Mesenchymal stem cell (in vitro differentiated cells and primary cell): ENCODE results near the gene MS4A2.
"Not testable (repeated sequence)": the region's sequence is repeated elsewhere in the genome, so short reads cannot be mapped to it uniquely, and the experiment has no call there.

Experiments used
- DNase-seq: peaks from one replicate; pipeline ENCODE4 v3.0.0-alpha.2; 2013
- H2AFZ ChIP-seq: one replicate; pipeline ENCODE4 v1.6.1; 2013; ENCODE audit warnings: low read depth, mild to moderate bottlenecking, control low read depth, inconsistent platforms, low read length, moderate library complexity
- H2AK5ac ChIP-seq: 2 replicates; pipeline ENCODE4 v1.6.1; 2013; ENCODE audit warnings: low read length, moderate library complexity, mild to moderate bottlenecking, inconsistent platforms; ENCODE audit not compliant: severe bottlenecking
- H2BK120ac ChIP-seq: one replicate; pipeline ENCODE4 v1.6.1; 2013; ENCODE audit warnings: low read depth, mild to moderate bottlenecking, inconsistent platforms, low read length, moderate library complexity
- H2BK12ac ChIP-seq, 2 experiments: one replicate each; pipeline ENCODE4 v1.6.1; 2013; ENCODE audit warnings: inconsistent platforms in 2 of 2, low read length in 2 of 2, mild to moderate bottlenecking in 2 of 2, moderate library complexity in 2 of 2, control low read depth in 1 of 2
- H2BK15ac ChIP-seq: one replicate; pipeline ENCODE4 v1.6.1; 2013; ENCODE audit warnings: mild to moderate bottlenecking, low read depth, inconsistent platforms; ENCODE audit not compliant: poor library complexity, severe bottlenecking
- H2BK5ac ChIP-seq: 2 replicates; pipeline ENCODE4 v1.6.1; 2013; ENCODE audit warnings: low read depth, mild to moderate bottlenecking, low read length, control low read depth, inconsistent platforms; ENCODE audit not compliant: poor library complexity, severe bottlenecking
- H3K14ac ChIP-seq, 2 experiments: one replicate each; pipeline ENCODE4 v1.6.1; 2013; ENCODE audit warnings: inconsistent platforms in 2 of 2, low read length in 2 of 2, control low read depth in 1 of 2, mild to moderate bottlenecking in 1 of 2, moderate library complexity in 1 of 2
- H3K18ac ChIP-seq, 2 experiments: one replicate each; pipeline ENCODE4 v1.6.1; 2013; ENCODE audit warnings: inconsistent platforms in 2 of 2, low read length in 2 of 2, control low read depth in 1 of 2, low read depth in 1 of 2, mild to moderate bottlenecking in 1 of 2
- H3K23ac ChIP-seq, 2 experiments: one replicate each; pipeline ENCODE4 v1.6.1; 2013; ENCODE audit warnings: inconsistent platforms in 2 of 2, low read length in 2 of 2, mild to moderate bottlenecking in 2 of 2, moderate library complexity in 2 of 2, control low read depth in 1 of 2
- H3K27ac ChIP-seq: 2 replicates; pipeline ENCODE4 v1.5.1; 2013; ENCODE audit warnings: mild to moderate bottlenecking, moderate library complexity, low read length, control low read depth, inconsistent platforms; ENCODE audit not compliant: poor library complexity, severe bottlenecking
- H3K27me3 ChIP-seq, 2 experiments: 2 replicates each; pipeline versions ENCODE4 v1.6.1 to v1.7.0; 2013; ENCODE audit warnings: low read length in 2 of 2, mild to moderate bottlenecking in 2 of 2, moderate library complexity in 2 of 2, control low read depth in 1 of 2, inconsistent platforms in 1 of 2; ENCODE audit not compliant: control insufficient read depth in 1 of 2, insufficient read depth in 1 of 2
- H3K36me3 ChIP-seq, 2 experiments: 2 replicates each; pipeline versions ENCODE4 v1.6.1 to v1.7.0; 2013; ENCODE audit warnings: low read length in 2 of 2, control low read depth in 1 of 2, inconsistent platforms in 1 of 2, low read depth in 1 of 2, mild to moderate bottlenecking in 1 of 2; ENCODE audit not compliant: insufficient read depth in 2 of 2, control insufficient read depth in 1 of 2
- H3K4ac ChIP-seq, 2 experiments: one replicate each; pipeline ENCODE4 v1.6.1; 2013; ENCODE audit warnings: inconsistent platforms in 2 of 2, low read length in 2 of 2, mild to moderate bottlenecking in 2 of 2, moderate library complexity in 2 of 2, control low read depth in 1 of 2, low read depth in 1 of 2
- H3K4me1 ChIP-seq: 2 replicates; pipeline ENCODE4 v1.6.1; 2013; ENCODE audit warnings: low read depth, low read length, control low read depth; ENCODE audit not compliant: control insufficient read depth, insufficient read depth
- H3K4me2 ChIP-seq: 2 replicates; pipeline ENCODE4 v1.6.1; 2013; ENCODE audit warnings: low read length, mild to moderate bottlenecking, inconsistent platforms; ENCODE audit not compliant: poor library complexity, severe bottlenecking
- H3K4me3 ChIP-seq, 2 experiments: 2 replicates each; pipeline versions ENCODE4 v1.5.1 to v1.7.0; 2013; ENCODE audit warnings: low read length in 2 of 2, mild to moderate bottlenecking in 2 of 2, control low read depth in 1 of 2, low read depth in 1 of 2; ENCODE audit not compliant: insufficient read depth in 1 of 2
- H3K79me1 ChIP-seq: replicated peaks from 2 replicates; pipeline ENCODE4 v1.6.1; 2013; ENCODE audit warnings: mild to moderate bottlenecking, control low read depth, low read length, inconsistent platforms; ENCODE audit not compliant: poor library complexity, severe bottlenecking
- H3K9ac ChIP-seq: 2 replicates; pipeline ENCODE4 v1.7.0; 2013; ENCODE audit warnings: mild to moderate bottlenecking, low read length, moderate library complexity
- H3K9me3 ChIP-seq: 2 replicates; pipeline ENCODE4 v1.7.0; 2013; ENCODE audit warnings: mild to moderate bottlenecking, low read length; ENCODE audit not compliant: control insufficient read depth
- H4K8ac ChIP-seq: one replicate; pipeline ENCODE4 v1.6.1; 2013; ENCODE audit warnings: inconsistent platforms, mild to moderate bottlenecking, low read length, moderate library complexity
- H4K91ac ChIP-seq: one replicate; pipeline ENCODE4 v1.6.1; 2013; ENCODE audit warnings: mild to moderate bottlenecking, low read length, inconsistent platforms
- WGBS: methylation state at CpG from one replicate; pipeline ENCODE4 v1.1.7; 2013; ENCODE audit warnings: mixed read lengths; 5-methylcytosine and 5-hydroxymethylcytosine counted together

Gene MS4A2

GRCh38 chr11:60098508-60098907 is 10.0 kb downstream of the MS4A2 start:
- no peak overlapping the region for H3K18ac ChIP-seq
- H3K14ac ChIP-seq, result no peak overlapping the region
- DNase-seq, result no peak
- no peaks in the 10 kb centered on the region for H3K4me1 ChIP-seq
- no peak overlapping the region for H3K27ac ChIP-seq
- H3K79me1 ChIP-seq, result no peaks in the 10 kb centered on the region
- H3K27me3 ChIP-seq, result no peaks in the 10 kb centered on the region
- H2AFZ ChIP-seq, result no peak overlapping the region
- H3K36me3 ChIP-seq, result no peaks in the 10 kb centered on the region
- no peak overlapping the region for H3K23ac ChIP-seq
- H4K91ac ChIP-seq, result no peak overlapping the region
- no peak overlapping the region for H2BK120ac ChIP-seq
- H3K9me3 ChIP-seq, result no peaks in the 10 kb centered on the region
- H3K9ac ChIP-seq, result no peak overlapping the region
- no peak overlapping the region for H4K8ac ChIP-seq
- H2BK15ac ChIP-seq, result no peak overlapping the region
- no peak overlapping the region for H3K4ac ChIP-seq
- H2BK5ac ChIP-seq, result no peak overlapping the region
- H3K4me3 ChIP-seq, result no peak overlapping the region
- H2AK5ac ChIP-seq, result no peak overlapping the region
- H3K4me2 ChIP-seq, result no peak overlapping the region
- no peak overlapping the region for H2BK12ac ChIP-seq

GRCh38 chr11:60100516-60100915 is 12.1 kb downstream of the MS4A2 start:
- H2BK12ac ChIP-seq, result no peak overlapping the region
- no peak overlapping the region for H3K18ac ChIP-seq
- no peaks in the 10 kb centered on the region for H3K9me3 ChIP-seq
- no peak overlapping the region for H3K4me2 ChIP-seq
- no peak overlapping the region for H4K8ac ChIP-seq
- no peak overlapping the region for H2AK5ac ChIP-seq
- no peak overlapping the region for H3K14ac ChIP-seq
- H3K27me3 ChIP-seq, result no peaks in the 10 kb centered on the region
- H4K91ac ChIP-seq, result no peak overlapping the region
- H2AFZ ChIP-seq, result no peak overlapping the region
- H3K23ac ChIP-seq, result no peak overlapping the region
- H3K9ac ChIP-seq, result no peak overlapping the region
- H2BK120ac ChIP-seq, result no peak overlapping the region
- no peaks in the 10 kb centered on the region for H3K4me1 ChIP-seq
- H3K4ac ChIP-seq, result no peak overlapping the region
- no peak overlapping the region for H3K4me3 ChIP-seq
- no peak overlapping the region for H2BK5ac ChIP-seq
- no peak for DNase-seq
- H3K27ac ChIP-seq, result no peak overlapping the region
- H3K36me3 ChIP-seq, result no peaks in the 10 kb centered on the region
- no peak overlapping the region for H2BK15ac ChIP-seq
- WGBS, result 100% methylated on average over 1 of the region's 1 CpG
- no peaks in the 10 kb centered on the region for H3K79me1 ChIP-seq

- H2AK5ac ChIP-seq, H3K18ac ChIP-seq, H3K27me3 ChIP-seq, H3K9ac ChIP-seq, H3K79me1 ChIP-seq, H4K8ac ChIP-seq, H3K14ac ChIP-seq, H3K36me3 ChIP-seq, H4K91ac ChIP-seq, H3K27ac ChIP-seq, H3K4ac ChIP-seq, H2BK15ac ChIP-seq, H3K4me1 ChIP-seq, H2BK120ac ChIP-seq, DNase-seq, H2AFZ ChIP-seq, H3K23ac ChIP-seq, H2BK5ac ChIP-seq, H3K4me2 ChIP-seq, H3K4me3 ChIP-seq, H2BK12ac ChIP-seq, H3K9me3 ChIP-seq: not testable (repeated sequence)
- WGBS, result 90% methylated on average over 10 of the region's 11 CpGs
Measured at GRCh38 chr11:60101368-60101767, 12.9 kb downstream of the MS4A2 start.

- H4K8ac ChIP-seq, H2BK5ac ChIP-seq, H3K14ac ChIP-seq, H2BK12ac ChIP-seq, H3K4me2 ChIP-seq, H3K18ac ChIP-seq, H3K4ac ChIP-seq, H3K79me1 ChIP-seq, H4K91ac ChIP-seq, H3K27ac ChIP-seq, H3K4me1 ChIP-seq, H2AFZ ChIP-seq, H2BK120ac ChIP-seq, H2BK15ac ChIP-seq, H3K23ac ChIP-seq, H3K9ac ChIP-seq, H3K4me3 ChIP-seq, H3K9me3 ChIP-seq, H3K27me3 ChIP-seq, DNase-seq, H3K36me3 ChIP-seq, H2AK5ac ChIP-seq: not testable (repeated sequence)
- 96% methylated on average over 5 of the region's 8 CpGs for WGBS
Measured at GRCh38 chr11:60104471-60105115, 16.1 kb downstream of the MS4A2 start.
